Ammon's horn (tissue), 1 donor: ENCODE results near the gene KNCN.

Source experiments
- DNase-seq: peaks from one replicate; pipeline ENCODE4 v3.0.0-alpha.2; 2016; ENCODE audit warnings: low spot score

KNCN gene

DNA sequence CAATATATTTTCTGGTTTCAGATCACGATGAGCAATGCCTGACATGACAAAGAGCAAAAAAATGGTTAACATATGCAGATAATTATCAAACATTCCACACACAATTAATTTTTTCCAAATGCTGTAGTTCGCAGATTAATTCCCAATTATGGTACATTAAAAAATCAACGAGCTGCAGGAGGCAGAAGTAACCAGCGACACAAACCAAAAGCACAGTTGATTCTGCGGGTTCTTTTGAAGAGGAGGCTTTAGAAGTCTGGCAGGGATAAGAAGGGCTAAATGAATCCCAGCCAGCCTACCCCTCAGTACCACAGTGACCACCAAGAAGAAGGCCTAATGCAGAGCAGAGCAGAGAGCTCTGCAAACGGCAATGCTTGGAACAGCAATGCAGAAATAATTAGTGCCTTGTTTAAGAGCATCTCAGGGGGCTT is 17.0 kb upstream of the KNCN start:
- DNase-seq = no peak

DNA sequence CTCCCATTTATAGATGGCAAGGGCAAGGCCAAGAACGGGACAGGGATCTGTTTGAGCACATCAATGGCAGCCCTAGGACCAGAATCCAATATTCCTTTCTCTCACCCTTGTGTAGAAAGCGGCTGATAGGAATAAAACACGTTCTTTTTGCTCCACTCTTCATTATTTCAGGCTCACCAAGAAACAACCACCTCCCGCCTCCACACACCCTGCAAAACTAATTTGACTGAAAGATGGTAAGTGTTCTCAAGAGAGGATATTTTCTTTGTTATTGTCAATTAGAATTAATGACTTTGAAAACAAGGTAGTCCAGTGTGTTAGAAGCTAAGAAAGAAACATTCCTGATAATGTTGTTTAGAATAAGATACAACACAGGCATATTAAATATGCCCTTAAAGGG is 11.9 kb upstream of the KNCN start:
- DNase-seq = no peak

- DNase-seq = no peak
Observed at GRCh38 chr1:46562498-46562897, 11.1 kb upstream of the KNCN start.

DNA sequence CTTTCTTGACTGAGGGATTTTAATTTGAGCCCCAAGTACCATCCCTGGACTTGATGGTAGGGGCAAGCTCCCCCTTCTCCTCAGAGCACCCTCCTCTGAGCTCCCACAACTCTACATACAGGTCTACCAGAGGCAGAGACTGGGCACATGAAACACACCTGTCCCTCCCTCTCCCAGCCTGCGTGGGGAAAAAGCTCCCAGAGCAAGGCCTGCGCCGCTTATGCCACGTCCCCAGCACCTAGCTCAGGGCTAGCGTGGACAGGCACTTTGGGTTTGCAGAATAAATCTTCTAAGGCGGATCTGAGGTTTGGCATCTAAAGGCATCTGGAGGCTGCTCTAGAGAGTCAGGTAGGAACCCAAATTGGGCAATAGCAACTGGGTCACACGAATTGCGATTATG is 7.5 kb upstream of the KNCN start:
- no peak for DNase-seq

DNA sequence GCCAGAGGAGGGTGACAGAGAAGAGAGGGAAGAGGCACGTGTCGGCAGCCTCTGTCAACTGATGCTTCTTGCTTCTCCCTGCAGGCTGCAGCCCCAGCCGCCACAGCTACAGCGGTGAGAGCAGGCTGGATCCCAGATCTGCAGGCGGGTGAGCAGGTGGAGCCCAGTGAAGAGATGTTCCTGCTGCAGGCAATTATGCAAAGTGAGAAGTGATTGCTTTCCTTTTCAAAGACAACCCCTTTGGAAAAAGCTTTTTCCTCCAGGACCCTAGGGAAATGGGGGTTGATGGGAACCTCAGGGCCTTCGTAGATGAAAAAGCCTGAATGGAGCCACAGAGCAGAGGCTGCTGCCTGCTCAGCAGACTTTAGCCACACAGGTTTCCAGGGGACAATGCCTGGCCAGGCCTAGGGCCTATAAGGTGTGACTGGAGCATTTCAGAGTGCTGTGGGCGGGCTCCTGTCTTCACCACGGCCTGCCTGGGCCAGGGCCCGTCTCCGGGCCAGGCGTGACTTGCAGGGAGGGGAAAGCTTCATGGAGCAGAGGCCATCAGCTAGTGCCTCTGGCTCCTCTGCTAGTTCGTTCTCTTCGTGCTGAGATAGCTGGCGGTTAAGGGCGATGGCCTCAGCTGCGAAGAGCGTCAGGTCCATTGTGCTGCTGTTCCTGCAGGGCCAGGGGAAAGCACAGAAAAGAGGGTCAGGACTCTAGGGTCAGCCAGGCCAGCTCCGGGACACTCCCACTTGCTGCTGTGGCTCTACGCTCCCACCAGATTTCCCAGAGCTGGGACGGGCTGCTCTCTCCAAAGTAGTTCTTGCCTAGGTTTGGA is 6.9 kb upstream of the KNCN start:
- no peak for DNase-seq

- no peak for DNase-seq
Observed at GRCh38 chr1:46557403-46557802, 6.0 kb upstream of the KNCN start.

DNA sequence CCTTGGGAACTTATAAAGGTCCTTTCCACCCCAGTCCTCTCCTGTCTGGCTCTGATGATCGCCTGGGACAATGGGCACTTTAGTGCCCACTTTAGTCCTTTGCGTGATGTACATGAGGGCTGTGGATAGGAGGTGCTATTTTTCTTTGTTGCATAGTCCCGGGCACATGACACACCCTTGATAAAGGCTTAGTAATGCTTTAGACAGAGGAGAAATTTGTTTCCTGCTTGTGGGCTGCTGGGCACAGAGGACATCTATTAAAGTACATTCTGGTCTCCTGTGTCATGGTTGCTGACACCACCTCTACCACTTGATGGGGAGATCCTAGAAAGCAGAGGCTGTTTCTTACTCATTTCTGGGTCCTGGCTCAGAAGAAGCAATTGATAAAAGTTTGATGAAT is 5.4 kb upstream of the KNCN start:
- no peak for DNase-seq

- DNase-seq = no peak
Observed at GRCh38 chr1:46555826-46556619, 4.6 kb upstream of the KNCN start.

- no peak for DNase-seq
Observed at GRCh38 chr1:46554597-46555381, 3.3 kb upstream of the KNCN start.

DNA sequence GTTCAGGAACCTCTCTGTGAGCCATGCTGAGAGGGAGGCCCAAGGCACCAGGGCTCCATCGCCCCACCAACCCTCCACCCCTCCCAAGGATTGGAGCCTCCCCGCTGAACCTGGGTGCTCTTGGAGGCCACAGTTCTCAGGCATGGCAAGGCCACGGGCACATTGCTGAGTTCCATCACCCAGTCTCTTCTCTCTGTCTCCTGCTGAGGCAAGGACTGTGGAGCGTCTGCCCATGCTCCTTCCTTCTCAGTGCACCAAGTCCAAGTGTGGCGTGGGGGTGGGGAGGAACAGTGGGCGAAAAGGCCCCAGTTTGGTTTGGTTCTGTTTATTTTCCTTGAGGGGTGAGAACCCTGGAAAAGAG is 2.8 kb upstream of the KNCN start:
- DNase-seq = no peak

DNA sequence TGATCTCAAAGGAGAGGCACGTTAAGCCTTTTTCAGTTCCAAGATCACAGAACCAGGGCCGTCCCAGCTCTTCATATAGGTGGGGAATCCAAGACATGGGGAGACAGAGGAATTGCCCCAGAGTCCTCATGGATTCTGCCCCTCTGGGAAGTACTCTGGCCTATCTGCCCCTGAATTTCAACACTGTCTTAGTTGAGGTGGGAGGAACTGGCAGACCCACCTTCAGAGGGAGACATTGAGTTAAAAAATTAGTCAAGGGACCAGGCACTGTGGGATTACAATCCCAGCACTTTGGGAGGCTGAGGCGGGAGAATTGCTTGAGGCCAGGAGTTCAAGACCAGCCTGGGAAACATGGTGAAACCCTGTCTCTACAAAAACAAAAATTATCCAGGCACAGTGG is 2.1 kb upstream of the KNCN start:
- DNase-seq = no peak

DNA sequence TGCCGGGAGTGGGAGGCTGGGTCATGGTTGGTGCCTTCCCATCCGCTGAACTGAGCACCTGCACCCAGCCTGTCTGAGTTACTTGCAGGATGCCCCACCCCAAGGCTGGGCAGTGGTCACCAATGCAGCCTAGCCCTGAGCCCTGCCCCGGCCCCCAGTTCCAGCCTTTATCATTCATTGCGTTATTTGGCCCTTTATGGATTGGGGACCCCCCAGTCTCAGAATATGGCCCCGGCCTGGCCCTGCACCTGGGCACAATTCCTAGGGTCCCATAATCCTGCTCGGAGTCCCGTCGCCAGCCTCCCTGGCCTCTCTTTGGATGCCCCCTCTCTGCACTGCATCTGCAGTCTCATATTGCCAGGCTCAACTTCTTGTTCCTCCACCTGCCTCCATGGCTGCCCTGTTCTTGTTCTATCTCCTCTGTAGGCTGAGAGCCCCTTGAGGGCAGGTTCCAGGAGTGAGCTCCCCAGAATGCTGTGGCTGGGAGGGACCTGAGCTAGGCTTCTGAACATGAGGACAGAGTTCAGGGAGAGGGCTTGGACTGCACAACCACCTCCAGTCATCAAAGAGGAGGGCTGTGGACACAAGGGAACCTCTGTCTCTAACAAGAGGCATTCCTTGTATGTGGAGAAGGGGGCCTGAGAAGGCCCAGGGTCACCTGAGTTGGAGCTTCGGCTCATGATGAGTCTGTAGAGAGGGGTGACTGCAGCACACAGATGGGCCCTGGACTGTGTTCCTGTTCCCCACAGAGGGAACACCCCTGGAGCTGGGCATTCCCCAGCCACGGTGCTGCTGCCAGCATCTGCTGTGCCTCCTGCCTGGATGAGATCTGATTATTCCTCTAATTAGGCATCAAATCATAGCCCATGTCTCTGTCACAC is 1.1 kb upstream of the KNCN start:
- DNase-seq = no peak

GRCh38 chr1:46550751-46551231 is 656 bp downstream of the KNCN start:
- no peak for DNase-seq

GRCh38 chr1:46549697-46550681 is 1.5 kb downstream of the KNCN start:
- DNase-seq = peak; percentile 72

DNA sequence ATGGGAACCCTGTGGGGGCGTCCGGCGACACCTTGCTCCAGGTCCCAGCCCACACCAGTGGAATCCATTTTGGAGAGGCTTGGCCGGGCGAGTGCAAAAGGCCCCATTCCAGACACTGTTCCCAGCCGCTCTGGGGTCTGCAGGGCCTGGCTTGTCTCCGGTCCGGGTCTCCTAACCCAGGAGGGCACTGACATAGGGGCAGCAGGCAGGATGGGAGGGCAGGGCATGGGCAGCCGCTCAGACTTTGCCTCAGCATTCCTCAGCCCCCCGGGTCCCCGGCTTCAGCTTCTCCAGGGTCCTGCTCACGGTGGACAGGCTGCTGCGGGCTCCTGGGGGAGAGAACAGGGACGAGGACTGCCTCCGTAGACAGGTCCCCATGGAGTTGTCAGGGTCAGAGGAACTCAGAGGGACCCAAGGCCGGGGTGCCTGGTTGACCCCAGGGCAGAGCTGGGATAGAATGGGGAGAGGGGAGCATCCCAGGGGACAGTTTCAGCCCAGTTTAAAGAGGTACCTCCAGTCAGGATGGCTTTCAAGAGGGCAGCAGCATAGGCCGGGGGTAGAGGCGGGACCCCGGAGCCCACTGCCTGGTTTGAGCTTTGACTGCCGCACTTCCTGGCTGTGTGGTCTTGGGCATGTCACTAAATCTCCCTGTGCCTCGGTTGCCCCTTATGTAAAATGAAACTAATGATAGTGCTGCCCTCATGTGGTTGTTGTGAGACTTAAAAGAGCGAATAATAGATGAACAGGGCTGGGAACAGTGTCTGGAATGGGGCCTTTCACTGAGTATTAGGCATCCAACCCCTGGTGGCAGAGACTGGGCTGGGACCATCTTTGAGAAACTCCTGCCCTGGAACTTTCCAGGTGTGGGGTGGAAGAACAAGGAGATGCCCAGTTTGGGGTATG is 3.7 kb downstream of the KNCN start:
- peak; percentile 58 for DNase-seq

DNA sequence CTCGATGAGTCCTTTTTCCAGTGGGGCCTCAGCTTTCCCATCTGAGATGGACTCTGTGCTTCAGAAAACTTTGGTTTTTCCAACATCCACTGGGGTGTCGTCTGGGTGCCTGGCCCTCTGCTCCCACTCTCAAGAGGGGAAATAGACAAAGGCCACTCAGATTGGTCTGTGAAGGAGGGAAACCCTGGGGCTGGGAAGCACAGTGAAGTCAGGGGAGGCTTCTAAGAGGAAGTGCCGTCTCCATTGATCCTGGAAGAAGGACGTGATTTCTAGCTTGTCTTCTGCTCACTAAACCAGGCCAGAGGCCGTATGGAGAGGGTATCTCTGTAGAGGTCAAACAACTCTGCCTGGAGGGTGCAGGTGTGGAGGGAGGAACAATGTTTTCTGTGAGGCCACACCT is 5.2 kb downstream of the KNCN start:
- DNase-seq = no peak

DNA sequence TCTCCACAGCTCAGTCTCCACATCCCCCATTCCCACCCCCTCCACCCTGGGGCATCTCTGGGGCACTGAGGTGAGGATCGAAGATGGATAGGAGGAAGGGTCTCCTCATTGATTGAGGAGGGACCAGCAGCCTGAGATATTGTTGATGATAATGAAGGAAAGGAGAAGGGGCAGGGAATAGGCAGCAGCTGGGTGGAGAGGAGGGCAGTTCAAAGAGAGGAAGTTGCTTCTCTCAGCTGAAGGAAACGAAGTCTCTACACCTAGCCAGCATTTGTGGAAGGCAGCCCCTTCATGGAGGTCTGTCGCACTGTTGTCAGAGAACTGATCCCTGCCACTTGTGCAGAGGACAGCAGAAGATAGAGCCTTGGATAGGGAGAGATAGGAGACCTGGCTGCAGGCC is 5.7 kb downstream of the KNCN start:
- no peak for DNase-seq

- no peak for DNase-seq
Observed at GRCh38 chr1:46544561-46545240, 6.7 kb downstream of the KNCN start.
